CD1c-positive myeloid dendritic cell (primary cell): ENCODE data around the gene KCND3.

Source experiments
- DNase-seq: peaks from one replicate; pipeline ENCODE4 v3.0.0-alpha.2; 2016; ENCODE audit errors: extremely low spot score

The KCND3 gene

GRCh38 chr1:111959436-111959835 is 30.0 kb downstream of the KCND3 start:
- no peak for DNase-seq

DNA sequence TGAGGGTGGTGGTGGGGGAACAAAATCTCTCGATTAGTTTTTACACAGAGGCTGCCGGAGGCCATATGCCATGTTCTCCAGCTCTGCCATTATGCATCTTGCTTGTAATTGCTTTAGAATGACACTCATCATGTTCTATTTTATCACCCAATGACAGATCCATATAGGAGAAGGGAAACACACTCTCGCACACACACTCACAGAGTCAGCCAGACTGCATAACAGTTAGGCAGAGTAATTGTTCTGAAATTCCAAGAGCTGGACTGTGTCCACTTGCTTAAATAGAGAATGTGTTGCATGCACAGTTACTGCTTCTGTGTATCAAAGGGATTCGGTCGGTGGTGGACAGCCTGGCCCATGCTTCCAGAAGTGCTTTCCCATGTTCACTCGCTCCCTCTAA is 30.6 kb downstream of the KCND3 start:
- no peak for DNase-seq

- no peak for DNase-seq
Measured at GRCh38 chr1:111958075-111958474, 31.4 kb downstream of the KCND3 start.

- DNase-seq, result no peak
Measured at GRCh38 chr1:111956155-111956771, 33.2 kb downstream of the KCND3 start.

GRCh38 chr1:111955755-111956154 is 33.7 kb downstream of the KCND3 start:
- no peak for DNase-seq

DNA sequence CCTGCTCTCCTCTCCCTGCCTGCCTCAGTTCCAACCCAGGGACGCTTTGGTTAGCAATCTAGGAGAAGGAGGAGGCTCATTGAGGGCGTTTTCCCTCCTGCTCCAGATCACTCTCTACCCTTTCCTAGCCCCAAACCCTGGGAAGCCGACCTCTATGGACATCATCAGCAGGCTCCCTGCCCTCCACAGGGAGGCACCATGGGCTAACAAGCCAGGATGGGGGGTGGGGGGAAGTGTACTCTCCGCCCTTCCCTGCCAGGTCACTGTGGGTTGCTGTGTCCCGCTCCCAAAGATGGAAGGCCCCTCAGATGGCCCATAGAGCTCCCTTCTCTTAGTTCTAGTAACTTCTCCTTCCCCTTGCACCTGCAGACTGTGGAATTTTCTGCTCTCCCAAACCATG is 35.7 kb downstream of the KCND3 start:
- no peak for DNase-seq

DNA sequence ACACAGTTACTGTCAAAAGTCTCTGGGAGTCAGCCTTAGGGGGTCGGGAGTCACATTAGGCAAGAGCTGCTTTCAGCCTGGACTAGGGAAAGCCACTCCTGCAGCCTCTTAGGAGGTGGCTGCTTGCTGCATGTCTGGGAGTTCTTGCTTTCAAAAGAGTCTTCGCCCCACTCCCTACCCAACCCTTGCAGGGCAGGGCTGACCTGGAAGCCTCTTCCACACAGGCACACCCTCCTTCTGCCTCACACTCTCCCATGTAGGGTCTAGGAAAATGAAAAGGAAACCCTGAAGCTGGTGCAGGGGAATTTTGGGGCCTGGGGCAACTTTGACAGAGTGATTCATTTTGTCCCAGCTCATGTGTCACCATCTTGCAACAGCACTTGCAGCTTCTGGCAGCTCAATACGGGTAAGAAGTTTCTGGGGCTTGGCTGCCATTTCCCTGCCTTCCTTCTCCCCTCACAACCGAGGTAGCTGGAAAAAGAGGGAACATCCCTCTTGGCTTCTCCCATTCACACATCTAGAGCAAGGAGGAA is 37.3 kb downstream of the KCND3 start:
- no peak for DNase-seq

DNA sequence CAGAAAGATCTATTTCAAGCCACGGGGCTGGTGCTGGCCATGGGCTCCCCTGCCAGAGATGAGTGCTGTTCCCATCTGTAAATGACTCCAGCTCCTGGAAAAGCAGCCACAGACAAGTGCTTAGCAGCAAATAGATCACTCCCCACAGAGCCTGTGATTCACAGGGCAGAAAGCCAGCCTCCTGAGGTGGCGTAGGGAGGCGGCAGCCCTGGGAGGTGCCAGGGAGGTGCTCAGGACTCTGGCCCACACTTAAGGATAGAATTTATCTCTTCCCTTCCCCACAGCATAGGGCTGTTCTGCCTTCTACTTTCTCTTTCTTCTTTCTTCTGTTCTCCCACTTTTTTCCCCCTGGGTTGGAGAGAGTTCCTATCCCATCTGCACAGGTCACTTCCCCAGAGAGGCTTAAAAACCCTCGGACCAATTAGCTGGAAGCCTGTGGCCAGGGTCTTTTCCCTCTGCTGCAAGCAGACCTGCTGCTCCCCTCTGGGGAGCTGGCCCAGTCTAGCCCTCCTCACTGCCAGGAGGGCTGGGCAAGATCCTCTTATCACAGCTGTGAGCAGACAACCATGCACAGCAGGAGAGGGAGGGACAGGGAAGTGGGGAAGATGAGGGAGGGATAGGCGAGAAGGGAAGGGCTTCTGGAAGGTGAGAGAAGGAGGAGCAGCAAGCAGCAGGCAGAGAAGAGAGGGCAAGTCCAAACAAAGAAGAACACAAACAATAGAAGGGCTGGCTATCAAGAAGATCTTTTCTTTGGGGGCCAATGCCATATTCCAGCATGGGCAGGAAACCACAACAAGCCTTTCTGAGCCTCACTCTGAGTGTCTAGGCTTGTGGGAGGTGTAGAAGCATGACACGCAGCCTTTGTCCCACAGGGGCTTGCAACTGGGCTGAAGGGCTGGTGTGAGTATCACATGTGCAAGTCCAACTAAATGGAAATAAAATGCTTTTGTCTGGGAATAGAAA is 41.0 kb downstream of the KCND3 start:
- no peak for DNase-seq

- DNase-seq, result no peak
Measured at GRCh38 chr1:111943846-111944749, 45.4 kb downstream of the KCND3 start.

DNA sequence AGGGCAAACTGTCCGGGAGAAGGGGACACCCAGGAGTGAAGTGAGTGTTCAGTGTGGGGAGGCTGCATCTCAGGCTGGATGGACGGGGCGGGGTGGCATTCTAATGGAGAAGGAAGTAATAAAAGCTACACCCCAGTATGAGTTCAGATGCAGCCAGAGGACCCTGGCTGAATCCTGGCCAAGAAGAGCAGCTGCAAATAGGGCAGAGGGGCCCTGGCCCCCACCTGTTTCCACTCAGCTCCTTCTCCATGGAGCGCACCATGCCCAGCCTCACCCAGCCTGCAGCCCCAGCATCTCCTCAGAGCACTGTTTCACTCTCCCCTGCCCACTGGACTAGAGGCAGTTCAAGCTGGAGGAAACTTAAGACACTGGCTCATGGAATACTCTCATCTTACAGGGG is 46.4 kb downstream of the KCND3 start:
- no peak for DNase-seq

DNA sequence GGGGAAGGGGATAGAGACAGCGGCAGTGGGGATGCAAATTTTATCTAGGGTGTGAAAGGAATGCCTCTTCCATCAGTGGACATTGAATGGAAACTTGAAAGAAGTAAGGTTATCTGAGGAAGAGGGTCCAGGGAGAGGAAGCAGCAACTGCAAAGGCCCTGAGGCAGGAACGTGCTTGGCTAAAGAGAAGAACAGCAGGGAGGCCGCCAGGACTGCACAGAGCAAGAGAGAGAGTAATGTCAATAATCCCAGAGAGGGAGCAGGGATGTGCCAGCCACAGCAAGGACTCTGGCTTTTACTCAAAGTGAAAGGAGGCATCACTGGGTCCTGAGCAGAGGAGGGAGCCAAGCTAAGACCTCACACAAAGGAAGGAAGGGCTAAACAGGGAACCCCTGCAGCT is 50.9 kb downstream of the KCND3 start:
- DNase-seq, result no peak

DNA sequence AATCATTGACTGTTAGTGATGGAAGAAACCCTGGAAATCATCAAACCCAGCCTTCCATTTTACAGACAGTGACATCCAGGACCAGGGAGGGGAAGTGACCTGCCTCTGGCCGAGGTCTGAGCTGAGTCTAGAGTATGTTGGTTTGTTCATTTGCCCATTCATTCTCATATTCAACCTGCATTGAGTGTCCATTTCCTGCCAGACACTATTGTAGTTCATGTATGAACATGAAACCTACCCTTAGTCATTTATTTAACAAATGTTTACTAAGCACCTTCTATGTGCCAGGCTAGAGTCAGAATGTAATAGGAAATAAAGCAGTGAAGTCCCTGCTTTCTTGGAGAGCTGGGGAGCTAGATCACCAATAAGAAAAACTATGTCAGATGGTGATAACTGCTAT is 51.3 kb downstream of the KCND3 start:
- no peak for DNase-seq

DNA sequence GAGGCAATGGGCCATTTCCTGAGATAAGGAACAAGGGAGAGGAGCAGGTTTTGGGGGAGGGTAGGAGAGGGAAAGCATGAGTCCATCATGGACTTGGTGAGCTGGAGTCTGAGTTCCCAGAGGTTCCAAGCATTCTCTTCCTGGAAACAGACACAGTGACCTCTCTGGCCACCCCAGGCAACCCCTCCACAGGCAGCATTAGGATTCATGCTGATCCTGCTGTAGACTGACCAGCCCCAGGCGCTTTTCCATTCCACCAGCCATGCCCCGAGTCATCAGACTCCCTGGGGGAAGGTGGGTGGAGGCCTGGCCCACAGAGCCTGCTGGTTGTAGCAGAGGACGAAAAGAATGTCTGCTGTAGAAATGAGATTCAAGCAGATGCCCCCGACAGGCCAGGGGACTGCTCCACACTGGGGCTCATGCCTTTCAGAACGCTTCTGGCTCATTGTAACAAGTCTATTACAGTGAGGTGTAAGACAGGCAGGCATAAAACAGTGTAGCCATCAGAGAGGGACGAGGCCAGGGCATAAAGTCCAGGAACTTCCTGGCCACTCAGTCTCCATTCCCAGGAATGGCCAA is 52.2 kb downstream of the KCND3 start:
- DNase-seq, result no peak

- DNase-seq, result no peak
Measured at GRCh38 chr1:111934106-111934852, 55.2 kb downstream of the KCND3 start.

GRCh38 chr1:111930356-111930755 is 59.1 kb downstream of the KCND3 start:
- no peak for DNase-seq

GRCh38 chr1:111928531-111928930 is 60.9 kb downstream of the KCND3 start:
- DNase-seq, result no peak

GRCh38 chr1:111927652-111928051 is 61.8 kb downstream of the KCND3 start:
- DNase-seq, result no peak

DNA sequence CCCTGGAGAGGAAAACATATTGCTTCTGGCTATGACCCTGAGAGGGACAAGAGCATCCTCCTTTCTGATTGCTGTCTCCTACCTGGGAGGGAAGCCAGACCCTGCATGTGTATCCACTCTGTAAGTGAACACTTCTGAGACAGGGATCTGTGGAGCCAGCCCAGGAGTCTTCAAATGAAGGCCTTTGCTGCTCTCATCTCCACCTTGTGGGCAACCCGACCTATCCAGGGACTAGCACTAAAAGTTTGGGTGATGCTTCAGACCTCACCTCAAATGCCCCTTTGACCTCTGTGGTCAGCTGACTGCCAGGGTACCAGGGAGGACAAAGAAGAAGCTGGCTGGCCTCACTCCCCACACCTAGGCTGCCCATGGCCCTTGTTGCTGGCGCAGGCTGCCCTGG is 64.7 kb downstream of the KCND3 start:
- no peak for DNase-seq

DNA sequence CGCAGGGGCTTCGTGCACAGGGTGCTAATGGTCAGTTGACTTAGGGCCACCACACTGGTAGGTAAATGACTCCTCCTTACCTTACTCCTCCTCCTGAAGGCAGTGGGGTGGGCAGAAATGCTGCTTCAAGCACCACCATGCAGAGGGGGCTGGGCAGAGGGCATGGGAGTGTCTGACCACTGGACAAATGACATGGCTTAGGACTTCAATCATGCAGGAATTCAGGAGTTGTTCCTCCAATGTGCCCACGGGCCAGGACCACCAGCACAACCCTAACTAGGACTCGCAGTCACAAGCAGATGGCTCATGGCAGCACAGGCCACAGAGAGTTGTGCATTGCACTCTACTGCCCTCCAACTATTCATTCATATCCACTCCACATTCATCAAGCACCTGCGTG is 65.7 kb downstream of the KCND3 start:
- no peak for DNase-seq

GRCh38 chr1:111921948-111922347 is 67.5 kb downstream of the KCND3 start:
- no peak for DNase-seq
